Measurements from ENCODE around the gene VIL1. TPM values are rescaled to one million over a fixed set of nuclear protein-coding genes. Genes with fewer than 3 reads are reported as not detected.

VIL1 gene
- total RNA-seq, 1 donor from 2014 or later: 0.41 TPM

DNA sequence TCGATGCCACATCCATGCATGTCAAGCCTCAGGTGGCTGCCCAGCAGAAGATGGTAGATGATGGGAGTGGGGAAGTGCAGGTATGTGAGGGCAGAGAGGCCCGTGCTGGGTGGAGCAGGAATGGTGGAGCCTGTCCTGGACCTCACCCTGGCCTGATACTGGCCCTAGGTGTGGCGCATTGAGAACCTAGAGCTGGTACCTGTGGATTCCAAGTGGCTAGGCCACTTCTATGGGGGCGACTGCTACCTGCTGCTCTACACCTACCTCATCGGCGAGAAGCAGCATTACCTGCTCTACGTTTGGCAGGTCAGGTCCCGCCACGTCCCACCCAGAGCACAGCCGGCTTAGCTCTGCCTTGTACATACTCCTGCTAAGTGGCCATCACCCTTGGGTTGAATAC is 13.0 kb downstream of the VIL1 start:
- no peaks in the 10 kb centered on the region for H3K36me3 ChIP-seq
- no peaks in the 10 kb centered on the region for H3K4me1 ChIP-seq
- ATAC-seq: no peak
- no peaks in the 10 kb centered on the region for H3K9me3 ChIP-seq
- peak; percentile 14 for DNase-seq
- no peak overlapping the region for H3K27ac ChIP-seq
- TF ChIP-seq, protein P1, sequence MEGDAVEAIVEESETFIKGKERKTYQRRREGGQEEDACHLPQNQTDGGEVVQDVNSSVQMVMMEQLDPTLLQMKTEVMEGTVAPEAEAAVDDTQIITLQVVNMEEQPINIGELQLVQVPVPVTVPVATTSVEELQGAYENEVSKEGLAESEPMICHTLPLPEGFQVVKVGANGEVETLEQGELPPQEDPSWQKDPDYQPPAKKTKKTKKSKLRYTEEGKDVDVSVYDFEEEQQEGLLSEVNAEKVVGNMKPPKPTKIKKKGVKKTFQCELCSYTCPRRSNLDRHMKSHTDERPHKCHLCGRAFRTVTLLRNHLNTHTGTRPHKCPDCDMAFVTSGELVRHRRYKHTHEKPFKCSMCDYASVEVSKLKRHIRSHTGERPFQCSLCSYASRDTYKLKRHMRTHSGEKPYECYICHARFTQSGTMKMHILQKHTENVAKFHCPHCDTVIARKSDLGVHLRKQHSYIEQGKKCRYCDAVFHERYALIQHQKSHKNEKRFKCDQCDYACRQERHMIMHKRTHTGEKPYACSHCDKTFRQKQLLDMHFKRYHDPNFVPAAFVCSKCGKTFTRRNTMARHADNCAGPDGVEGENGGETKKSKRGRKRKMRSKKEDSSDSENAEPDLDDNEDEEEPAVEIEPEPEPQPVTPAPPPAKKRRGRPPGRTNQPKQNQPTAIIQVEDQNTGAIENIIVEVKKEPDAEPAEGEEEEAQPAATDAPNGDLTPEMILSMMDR (IDR thresholded peaks at IDR 0.05): no peak
- H3K4me3 ChIP-seq: no peak overlapping the region
- no peaks in the 10 kb centered on the region for H3K27me3 ChIP-seq (ENCODE audit: low read depth)
- intact Hi-C loops (cut with DNase I): no loop called here

GRCh38 chr2:218432676-218433365 is 13.9 kb downstream of the VIL1 start:
- Histone ChIP-seq H3K27ac (no peak overlapping the region), H3K9me3 (no peaks in the 10 kb centered on the region), H3K4me3 (no peak overlapping the region), H3K4me1 (no peaks in the 10 kb centered on the region), H3K36me3 (no peaks in the 10 kb centered on the region), H3K27me3 (ENCODE audit: low read depth) (no peaks in the 10 kb centered on the region)
- ATAC-seq (no peak), DNase-seq (peak; percentile 14)
- TF ChIP-seq, protein P1 (IDR thresholded peaks at IDR 0.05): no peak
- intact Hi-C loops (cut with DNase I): no loop called here

DNA sequence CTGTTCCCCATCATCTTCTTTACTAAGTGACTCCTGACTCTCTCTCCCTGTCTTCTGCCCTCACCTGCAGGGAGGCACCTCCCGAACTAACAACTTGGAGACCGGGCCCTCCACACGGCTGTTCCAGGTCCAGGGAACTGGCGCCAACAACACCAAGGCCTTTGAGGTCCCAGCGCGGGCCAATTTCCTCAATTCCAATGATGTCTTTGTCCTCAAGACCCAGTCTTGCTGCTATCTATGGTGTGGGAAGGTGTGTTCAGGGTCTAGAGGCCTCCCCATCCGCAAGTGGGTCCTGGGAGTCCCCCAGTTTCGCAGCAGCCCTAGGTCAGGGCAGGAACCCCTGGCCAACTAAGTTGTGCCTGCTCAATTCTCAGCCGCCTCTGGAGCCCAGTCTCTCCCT is 15.5 kb downstream of the VIL1 start:
- ATAC-seq (no peak), DNase-seq (peak; percentile 36)
- intact Hi-C loops (cut with DNase I): no loop called here
- Histone ChIP-seq H3K4me3 (no peak overlapping the region), H3K27me3 (ENCODE audit: low read depth) (no peaks in the 10 kb centered on the region), H3K36me3 (no peaks in the 10 kb centered on the region), H3K4me1 (no peaks in the 10 kb centered on the region), H3K9me3 (no peaks in the 10 kb centered on the region), H3K27ac (no peak overlapping the region)
- TF ChIP-seq, protein P1 (IDR thresholded peaks at IDR 0.05): no peak

DNA sequence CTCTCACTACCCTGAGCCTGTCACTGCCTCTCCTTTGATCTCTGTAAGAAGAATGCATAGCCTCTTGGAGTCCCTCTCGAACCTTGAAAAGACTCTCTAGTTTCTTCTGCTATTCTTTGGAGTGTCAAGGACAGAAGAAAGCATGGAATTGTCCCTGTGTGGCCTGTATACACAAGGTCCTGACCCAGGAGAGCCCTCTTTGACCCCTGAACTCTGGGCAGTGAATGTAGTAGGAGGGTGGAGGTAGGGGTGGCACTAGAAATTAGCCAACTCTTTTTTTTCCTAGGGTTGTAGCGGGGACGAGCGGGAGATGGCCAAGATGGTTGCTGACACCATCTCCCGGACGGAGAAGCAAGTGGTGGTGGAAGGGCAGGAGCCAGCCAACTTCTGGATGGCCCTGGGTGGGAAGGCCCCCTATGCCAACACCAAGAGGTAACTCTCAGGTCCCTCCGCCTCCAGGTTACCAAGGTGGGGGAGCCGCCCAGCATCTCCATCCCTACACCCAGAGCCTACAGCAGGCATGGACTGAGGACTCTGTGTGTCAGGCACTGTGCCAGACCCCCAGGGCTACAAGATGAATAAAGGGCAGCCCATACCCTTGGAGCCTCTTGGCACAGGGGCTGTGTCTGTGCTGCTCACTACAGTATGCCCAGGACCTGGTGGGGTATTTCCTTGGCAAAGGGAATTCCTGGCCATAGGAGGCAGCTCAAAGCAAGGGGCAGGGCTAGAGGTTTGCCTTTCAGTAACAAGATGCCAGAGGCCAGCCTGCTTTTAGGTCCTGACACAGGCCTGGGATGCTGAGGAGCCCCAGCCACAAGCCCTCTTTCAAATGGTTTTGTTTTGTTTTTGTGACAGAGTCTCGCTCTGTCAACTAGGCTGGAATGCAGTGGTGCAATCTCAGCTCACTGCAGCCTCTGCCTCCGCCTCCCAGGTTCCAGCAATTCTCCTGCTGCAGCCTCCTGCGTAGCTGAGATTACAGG is 16.4 kb downstream of the VIL1 start:
- TF ChIP-seq, protein P1 (IDR thresholded peaks at IDR 0.05): no peak
- peak; percentile 28 for DNase-seq
- Histone ChIP-seq H3K4me1 (no peaks in the 10 kb centered on the region), H3K9me3 (no peaks in the 10 kb centered on the region), H3K4me3 (no peak overlapping the region), H3K27me3 (ENCODE audit: low read depth) (no peaks in the 10 kb centered on the region), H3K36me3 (no peaks in the 10 kb centered on the region), H3K27ac (no peak overlapping the region)
- ATAC-seq: no peak
- intact Hi-C loops (cut with DNase I): no loop called here

- DNase-seq (peak; percentile 23), ATAC-seq (no peak)
- intact Hi-C loops (cut with DNase I): no loop called here
- H3K27me3 ChIP-seq (ENCODE audit: low read depth): no peaks in the 10 kb centered on the region
- H3K9me3 ChIP-seq: no peaks in the 10 kb centered on the region
- TF ChIP-seq, protein P1 (IDR thresholded peaks at IDR 0.05): no peak
- H3K36me3 ChIP-seq: no peaks in the 10 kb centered on the region
- H3K4me1 ChIP-seq: no peaks in the 10 kb centered on the region
- H3K27ac ChIP-seq: no peak overlapping the region
- H3K4me3 ChIP-seq: no peak overlapping the region
These were observed 18.1 kb downstream of the VIL1 start for GRCh38 chr2:218436992-218437391.

Data from lower lobe of right lung (tissue), 2 donors.